ENCODE data around the gene NFKBIE.

The NFKBIE gene

GRCh38 chr6:44271914-44272313 lies 6.6 kb upstream of the NFKBIE start:
- peaks cover 54% of the 10 kb centered on the region for H3K27me3 ChIP-seq (ENCODE audit: insufficient read depth, poor library complexity, severe bottlenecking)
- TF ChIP-seq, protein P1, sequence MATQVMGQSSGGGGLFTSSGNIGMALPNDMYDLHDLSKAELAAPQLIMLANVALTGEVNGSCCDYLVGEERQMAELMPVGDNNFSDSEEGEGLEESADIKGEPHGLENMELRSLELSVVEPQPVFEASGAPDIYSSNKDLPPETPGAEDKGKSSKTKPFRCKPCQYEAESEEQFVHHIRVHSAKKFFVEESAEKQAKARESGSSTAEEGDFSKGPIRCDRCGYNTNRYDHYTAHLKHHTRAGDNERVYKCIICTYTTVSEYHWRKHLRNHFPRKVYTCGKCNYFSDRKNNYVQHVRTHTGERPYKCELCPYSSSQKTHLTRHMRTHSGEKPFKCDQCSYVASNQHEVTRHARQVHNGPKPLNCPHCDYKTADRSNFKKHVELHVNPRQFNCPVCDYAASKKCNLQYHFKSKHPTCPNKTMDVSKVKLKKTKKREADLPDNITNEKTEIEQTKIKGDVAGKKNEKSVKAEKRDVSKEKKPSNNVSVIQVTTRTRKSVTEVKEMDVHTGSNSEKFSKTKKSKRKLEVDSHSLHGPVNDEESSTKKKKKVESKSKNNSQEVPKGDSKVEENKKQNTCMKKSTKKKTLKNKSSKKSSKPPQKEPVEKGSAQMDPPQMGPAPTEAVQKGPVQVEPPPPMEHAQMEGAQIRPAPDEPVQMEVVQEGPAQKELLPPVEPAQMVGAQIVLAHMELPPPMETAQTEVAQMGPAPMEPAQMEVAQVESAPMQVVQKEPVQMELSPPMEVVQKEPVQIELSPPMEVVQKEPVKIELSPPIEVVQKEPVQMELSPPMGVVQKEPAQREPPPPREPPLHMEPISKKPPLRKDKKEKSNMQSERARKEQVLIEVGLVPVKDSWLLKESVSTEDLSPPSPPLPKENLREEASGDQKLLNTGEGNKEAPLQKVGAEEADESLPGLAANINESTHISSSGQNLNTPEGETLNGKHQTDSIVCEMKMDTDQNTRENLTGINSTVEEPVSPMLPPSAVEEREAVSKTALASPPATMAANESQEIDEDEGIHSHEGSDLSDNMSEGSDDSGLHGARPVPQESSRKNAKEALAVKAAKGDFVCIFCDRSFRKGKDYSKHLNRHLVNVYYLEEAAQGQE (IDR thresholded peaks at IDR 0.05; ENCODE audit: insufficient replicate concordance, low read depth): no peak
- no peak for TF ChIP-seq CTCF (IDR thresholded peaks at IDR 0.05; ENCODE audit: insufficient read depth, low read length)
- TF ChIP-seq GABPA (IDR thresholded peaks at IDR 0.05; ENCODE audit: low read depth): no peak
- TF ChIP-seq SPI1 (IDR thresholded peaks at IDR 0.05; ENCODE audit: borderline replicate concordance, low read depth): no peak
- DNase-seq (ENCODE audit: low read depth in 1 of 2, low spot score in 1 of 2): no peak

GRCh38 chr6:44271406-44271723 lies 6.0 kb upstream of the NFKBIE start:
- Histone ChIP-seq H3K27ac (replicated peaks) (no peak overlapping the region), H3K4me3 (replicated peaks; ENCODE audit: insufficient read depth, low read length) (no peak overlapping the region), H3K27me3 (ENCODE audit: insufficient read depth, poor library complexity, severe bottlenecking) (peaks cover 48% of the 10 kb centered on the region)
- DNase-seq (ENCODE audit: low read depth in 1 of 2, low spot score in 1 of 2): no peak
- TF ChIP-seq GABPA (IDR thresholded peaks at IDR 0.05; ENCODE audit: low read depth): no peak
- TF ChIP-seq, protein P1 (IDR thresholded peaks at IDR 0.05; ENCODE audit: insufficient replicate concordance, low read depth): no peak
- no peak for TF ChIP-seq CTCF (IDR thresholded peaks at IDR 0.05; ENCODE audit: insufficient read depth, low read length)
- TF ChIP-seq POLR2AphosphoS5 (IDR thresholded peaks at IDR 0.05; ENCODE audit: low read depth): no peak
- TF ChIP-seq SPI1 (IDR thresholded peaks at IDR 0.05; ENCODE audit: borderline replicate concordance, low read depth): no peak

More at GRCh38 chr6:44271914-44272313, 6.6 kb upstream of the NFKBIE start:
- no peak overlapping the region for H3K27ac ChIP-seq (replicated peaks)
- H3K4me3 ChIP-seq (replicated peaks; ENCODE audit: insufficient read depth, low read length): no peak overlapping the region

DNA sequence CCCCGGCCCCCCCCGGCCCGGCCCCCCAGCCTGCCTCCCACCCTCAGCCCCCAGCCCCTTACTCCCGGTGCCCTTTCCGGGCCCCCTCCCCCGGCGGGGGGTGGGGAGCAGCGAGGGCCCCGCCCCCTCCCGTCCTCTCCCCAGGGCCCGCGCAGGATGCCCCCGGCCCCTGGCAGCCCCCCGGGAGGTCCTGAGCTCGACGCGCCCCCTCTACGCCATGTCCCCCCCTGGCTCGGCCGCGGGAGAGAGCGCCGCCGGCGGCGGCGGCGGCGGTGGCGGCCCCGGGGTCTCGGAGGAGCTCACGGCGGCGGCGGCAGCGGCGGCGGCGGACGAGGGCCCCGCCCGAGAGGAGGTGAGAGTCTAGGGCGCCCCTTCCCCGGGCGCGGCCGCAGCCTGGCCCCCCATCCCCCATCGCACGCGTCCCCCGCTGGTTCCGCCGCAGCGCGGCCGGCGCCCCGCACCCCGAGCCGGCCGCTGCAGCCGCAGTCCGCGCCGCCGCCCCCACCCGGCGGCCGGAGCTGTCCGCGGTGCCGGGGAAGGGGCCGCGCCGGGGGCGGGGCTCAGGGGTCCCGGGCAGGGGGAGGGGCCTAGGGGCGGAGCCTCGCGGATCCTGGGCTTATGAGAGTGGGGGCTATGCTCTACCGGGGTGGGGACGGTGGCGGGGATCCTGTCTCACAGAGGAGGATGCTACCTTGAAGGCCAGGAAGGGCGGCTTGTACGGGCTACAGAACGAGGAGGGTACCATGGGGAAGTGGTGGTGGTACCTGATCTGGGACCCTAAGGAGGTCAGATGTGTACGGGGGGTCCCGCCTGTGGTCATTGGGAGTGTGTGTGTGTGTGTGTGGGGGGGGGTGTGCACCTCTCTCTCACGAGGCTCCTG lies 5.4 kb upstream of the NFKBIE start:
- no peak for DNase-seq (ENCODE audit: low read depth in 1 of 2, low spot score in 1 of 2)
- TF ChIP-seq POLR2AphosphoS5 (IDR thresholded peaks at IDR 0.05; ENCODE audit: low read depth): no peak
- TF ChIP-seq, protein P1 (IDR thresholded peaks at IDR 0.05; ENCODE audit: insufficient replicate concordance, low read depth): peak; percentile 85
- Histone ChIP-seq H3K27ac (replicated peaks) (no peak overlapping the region), H3K4me3 (replicated peaks; ENCODE audit: insufficient read depth, low read length) (no peak overlapping the region; the same call in 1 of the 2 replicates), H3K27me3 (ENCODE audit: insufficient read depth, poor library complexity, severe bottlenecking) (peaks cover 47% of the 10 kb centered on the region)

Measured in HL-60 (cell line).